DMS79 (cell line): Measurements from ENCODE around the gene DLG2.

Source experiments
- DNase-seq: peaks from one replicate; lab custom pipeline; 2025; lab: John Stamatoyannopoulos, UW

DLG2 gene

DNA sequence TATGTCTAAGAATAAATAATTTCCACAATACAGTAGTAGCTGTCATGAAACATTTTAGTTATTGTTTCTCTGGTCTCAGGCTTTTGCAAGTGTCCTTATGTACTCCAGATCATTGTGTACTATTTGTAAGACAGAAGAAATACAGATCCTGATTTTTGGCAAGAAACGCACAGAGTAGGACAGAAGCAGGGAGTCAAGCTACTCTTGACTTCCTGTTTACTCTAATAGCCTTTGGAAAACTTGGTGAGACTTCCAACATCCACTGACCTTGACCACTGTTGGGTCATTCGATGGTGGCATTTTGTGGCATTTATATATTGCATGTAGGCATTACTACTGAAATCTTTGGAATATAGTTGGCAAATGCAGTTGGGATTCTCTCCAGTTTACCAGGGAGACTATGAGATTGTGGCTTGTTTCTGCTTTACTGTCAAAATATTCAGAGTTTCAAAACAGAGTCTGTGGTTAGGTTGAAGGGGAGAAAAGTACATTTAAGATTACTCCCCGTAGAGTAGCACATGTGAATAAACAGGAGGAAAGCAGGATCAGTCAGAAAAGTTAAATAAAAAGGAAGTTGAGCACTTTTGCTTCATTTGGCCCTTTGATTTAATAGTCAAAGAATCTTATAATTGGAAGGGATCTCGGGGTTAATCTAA lies 1614.8 kb downstream of the DLG2 start:
- no peak for DNase-seq

DNA sequence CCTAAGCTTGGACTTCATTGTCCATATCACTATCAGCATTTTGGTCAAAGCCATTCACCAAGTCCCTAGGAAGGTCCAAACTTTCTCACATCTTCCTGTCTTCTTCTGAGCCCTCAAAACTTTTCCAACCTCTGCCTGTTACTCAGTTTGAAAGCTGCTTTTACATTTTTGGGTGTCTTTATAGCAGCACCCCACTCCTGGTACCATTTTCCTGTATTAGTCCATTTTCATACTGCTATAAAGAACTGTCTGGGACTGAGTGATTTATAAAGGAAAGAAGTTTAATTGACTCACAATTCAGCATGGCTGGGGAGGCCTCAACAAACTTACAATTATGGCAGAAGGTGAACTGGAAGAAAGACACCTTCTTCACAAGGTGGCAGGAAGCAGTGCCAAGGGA lies 1624.0 kb downstream of the DLG2 start:
- no peak for DNase-seq

- DNase-seq: no peak
These were observed 1628.2 kb downstream of the DLG2 start for GRCh38 chr11:83998921-83999320.

DNA sequence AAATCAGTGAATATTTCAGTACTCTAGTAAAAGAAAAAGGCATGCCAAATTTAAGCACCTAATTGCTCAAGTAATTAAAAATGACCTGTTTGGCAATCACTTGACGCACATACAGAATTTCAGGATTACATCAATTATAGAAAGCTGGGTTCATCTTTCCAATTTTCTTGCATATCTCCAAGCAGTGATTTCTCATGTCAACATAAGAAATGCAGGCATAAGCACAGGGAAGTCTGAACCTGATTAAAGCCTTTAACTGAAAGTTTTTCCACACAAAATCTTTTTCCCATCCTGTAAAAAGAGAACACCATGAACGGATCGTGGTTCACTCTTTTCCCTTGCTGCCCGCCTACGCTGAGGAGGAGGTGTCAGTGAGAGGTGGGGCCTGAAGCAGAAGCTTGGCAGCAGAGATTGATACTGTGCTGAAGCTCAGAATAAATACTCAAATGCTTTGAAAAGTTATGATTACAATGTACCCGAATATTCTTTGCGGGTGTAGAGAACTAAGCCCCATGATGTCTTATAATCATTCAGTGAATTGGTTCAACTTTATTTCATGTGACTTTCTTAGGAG lies 1636.9 kb downstream of the DLG2 start:
- no peak for DNase-seq

- no peak for DNase-seq
These were observed 1644.3 kb downstream of the DLG2 start for GRCh38 chr11:83982825-83983224.

GRCh38 chr11:83979593-83979992 lies 1647.6 kb downstream of the DLG2 start:
- no peak for DNase-seq

DNA sequence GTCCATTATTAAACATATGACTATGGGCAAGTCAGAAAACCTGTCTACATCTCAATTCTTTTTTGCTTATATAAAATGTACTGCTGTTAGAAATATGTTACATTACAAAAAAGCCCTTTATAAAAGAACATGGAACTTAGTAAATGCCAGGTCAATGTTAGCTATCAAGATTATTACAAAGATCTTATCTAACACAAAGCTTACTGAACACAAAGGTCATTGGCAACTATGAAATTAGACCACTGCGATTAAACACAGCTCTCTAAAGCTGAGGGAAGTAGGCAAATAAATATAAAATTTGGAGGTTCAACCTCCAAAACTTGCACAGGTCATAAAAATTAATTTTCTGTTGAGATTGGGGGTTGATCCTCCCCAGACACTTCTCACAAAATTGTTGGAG lies 1648.2 kb downstream of the DLG2 start:
- no peak for DNase-seq

DNA sequence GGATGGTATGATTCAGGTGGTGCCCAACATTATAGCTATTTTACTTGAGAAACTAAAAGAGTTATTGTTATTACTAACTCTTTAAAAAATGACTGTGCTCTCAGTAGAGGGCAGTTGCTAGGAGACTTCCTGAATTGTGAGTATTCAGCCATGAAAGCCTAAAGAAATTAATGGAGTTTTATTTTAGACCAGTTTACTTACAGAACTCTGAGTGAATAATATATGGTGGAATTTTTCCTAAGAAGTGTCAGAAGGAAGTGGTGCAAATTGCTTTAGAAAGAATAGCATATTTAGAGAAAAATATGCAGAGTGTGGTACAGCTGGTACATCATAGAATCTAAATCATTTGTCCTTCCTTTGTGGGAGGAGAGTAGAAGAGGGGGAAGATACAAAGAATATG lies 1651.1 kb downstream of the DLG2 start:
- DNase-seq: no peak

DNA sequence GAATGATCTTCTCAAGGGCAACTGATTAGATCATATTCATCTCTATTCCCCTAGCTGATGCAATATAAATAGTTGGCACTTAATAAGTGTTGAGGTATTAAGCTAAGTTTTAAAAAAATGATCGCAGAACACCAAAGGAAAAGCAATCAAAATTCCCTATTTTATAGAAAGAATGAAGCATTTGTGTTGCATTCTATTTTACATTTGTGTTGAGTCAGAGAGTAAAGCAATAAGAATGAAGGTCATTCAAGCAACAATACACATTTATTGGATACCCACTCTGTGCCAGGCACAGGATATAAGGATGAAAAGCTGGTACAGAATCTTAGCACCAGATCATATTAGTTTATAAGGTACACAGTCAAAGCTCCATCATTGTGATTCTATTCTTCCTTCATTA lies 1654.6 kb downstream of the DLG2 start:
- DNase-seq: no peak

GRCh38 chr11:83971063-83971462 lies 1656.1 kb downstream of the DLG2 start:
- DNase-seq: no peak

DNA sequence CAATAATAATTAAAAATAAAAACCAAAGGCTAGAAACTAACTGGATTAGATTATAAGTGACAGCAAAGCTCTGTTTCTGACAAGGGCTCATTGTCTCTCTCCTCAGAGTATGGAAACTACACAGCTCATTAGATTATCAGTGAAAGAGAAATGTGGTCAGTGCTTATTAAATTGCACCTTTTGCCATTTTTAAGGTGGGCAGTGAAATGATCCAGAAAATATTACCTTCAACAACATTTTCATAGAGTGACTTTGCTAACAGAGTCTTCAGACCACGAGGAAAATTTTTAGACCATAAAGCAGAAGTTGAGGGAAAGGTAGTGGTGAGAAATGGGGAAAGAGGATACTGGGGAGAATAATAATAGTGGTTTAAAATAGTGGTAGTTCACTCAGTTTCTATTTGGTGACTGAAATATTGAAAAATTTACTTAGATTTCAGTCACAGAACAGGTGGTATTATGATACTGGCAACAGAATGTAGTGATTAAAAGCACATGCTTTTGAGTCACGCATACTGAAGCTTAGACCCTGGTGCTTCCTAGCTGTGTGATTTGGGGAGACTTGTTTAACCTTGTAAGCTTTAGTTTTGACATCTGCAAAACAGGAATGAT lies 1657.0 kb downstream of the DLG2 start:
- no peak for DNase-seq

DNA sequence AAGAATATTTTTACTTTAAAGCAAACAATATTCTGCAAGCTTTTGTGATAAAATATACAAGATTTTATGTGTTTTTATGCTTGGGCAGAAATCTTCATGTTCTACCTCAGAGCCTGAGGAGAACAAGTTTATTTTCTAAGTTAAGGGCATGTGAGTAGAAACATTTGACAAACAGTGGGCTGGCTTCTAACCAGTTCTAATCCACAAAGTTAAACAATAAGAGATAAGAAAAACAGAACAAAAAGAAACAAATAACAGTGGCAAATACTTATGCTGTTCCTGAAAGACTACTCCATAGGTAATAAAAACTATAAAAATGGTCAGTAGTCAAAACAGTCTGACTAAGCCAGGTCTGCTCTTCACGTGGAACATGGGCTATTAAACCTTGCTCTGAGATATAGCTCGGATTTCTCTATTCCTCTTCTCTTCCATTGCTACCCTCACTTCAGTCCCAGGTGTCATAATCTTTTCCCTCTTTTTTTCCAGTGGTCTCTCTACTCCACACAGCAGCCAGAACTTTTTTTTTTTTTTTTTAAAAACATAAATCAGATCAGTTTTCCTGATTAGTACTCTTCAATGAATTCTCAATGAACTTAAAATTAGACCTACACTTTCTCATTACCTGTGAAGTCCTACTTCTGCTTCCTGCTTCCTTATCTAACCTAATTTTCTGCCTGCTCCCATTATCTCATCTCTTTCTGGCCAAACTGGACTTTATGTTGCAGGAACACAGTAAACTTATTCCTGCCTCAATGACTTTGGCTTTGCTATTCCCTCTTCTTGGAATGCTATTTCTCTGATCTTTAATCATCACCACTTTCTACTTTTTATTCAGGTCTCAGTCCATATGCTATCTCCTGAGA lies 1669.9 kb downstream of the DLG2 start:
- no peak for DNase-seq

DNA sequence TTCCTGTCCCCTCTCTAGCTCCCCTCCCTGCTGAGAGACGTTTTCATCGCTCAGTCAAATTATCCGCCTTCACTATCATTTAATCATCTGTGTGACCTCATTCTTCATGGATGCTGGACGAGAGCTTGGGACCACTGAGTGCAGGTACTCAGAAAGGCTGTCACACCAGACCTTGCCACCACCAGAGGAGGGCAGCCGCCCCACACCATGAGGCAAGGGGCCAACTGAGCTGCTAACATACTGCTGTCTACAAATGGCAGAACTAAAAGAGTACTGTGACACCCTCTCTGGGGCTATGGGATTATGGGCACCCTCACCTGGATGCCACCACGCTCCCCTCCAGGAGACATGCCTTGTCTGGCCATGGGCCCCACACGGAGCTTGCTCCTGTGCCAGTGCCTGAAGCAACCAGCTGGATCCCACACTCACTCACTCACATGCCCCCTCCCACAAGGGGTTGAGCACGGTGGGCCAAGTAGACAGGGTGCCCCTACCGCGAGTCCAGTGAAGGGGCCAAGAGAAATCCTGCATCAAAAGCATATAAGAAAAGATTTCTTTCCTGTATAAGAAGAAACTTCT lies 1670.9 kb downstream of the DLG2 start:
- no peak for DNase-seq

DNA sequence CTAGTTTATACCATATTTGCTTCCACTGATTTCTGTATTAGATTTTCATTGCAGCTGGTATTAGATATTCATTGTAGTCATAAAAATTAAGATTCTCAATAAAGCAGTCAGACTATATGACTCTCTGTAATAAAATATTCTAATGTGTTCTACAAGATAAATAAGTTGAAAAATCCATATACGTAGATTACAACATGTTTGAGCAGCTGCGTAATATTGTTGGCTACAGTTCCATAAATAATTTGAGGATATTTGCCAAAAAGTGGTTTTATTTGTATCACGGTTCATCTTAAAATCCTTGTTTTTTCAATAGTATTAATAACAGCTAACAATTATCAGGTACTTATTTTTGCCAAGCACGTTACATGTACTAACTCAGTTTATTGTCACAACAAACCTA lies 1672.4 kb downstream of the DLG2 start:
- DNase-seq: no peak

- no peak for DNase-seq
These were observed 1675.6 kb downstream of the DLG2 start for GRCh38 chr11:83951521-83951920.

- DNase-seq: no peak
These were observed 1678.9 kb downstream of the DLG2 start for GRCh38 chr11:83948200-83948599.

DNA sequence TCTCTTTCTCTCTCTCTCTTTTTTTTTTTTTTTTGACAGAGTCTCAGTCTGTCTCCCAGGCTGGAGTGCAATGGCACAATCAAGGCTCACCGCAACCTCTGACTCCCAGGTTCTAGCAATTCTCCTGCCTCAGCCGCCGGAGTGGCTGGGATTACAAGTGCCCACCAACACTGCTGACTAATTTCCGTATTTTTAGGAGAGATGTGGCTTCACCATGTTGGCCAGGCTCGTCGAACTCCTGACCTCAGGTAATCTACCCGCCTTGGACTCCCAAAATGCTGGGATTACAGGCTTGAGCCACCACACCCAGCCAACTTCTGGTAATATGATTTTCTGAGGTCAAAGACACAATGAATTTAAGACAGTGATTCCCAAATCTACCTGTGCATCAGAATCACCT lies 1681.2 kb downstream of the DLG2 start:
- no peak for DNase-seq

GRCh38 chr11:83941050-83941449 lies 1686.1 kb downstream of the DLG2 start:
- DNase-seq: no peak

DNA sequence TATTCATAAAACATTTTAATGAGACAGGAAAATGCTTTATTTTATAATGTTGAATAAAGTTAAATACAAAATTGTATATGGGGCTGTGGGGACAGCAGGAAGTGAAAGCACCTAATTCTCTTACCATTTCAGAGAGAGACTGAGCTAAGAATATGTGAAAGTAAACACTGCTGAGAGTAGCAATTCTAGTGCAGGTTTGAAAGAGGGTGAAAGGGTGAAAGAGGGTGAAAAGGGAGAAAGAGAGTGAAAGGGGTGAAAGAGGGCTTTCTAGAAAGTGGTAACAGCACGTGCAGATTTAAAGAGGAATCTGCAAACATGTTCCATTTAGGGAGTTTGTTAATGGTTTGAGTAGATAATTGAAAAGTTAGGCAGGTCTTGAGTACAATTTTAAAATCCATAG lies 1689.0 kb downstream of the DLG2 start:
- DNase-seq: no peak

DNA sequence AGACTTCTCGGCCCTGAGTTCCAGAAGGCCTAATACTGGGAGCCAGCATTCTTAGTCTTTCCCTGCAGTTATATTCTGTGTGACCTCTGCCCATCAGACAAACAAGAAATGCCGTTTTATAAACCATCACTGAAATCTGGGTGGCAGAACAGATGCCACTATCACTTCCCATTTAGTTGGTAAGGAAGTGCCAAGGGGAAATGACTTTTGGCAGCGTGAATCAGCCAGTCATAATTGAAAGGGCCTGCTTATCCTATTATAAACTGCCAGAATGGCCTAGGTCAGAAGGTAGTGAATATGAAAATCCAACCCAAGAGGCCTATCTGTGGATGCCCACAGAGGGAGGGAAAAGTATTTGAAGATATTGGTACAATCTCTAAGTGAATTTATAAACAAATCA lies 1694.1 kb downstream of the DLG2 start:
- DNase-seq: no peak

DNA sequence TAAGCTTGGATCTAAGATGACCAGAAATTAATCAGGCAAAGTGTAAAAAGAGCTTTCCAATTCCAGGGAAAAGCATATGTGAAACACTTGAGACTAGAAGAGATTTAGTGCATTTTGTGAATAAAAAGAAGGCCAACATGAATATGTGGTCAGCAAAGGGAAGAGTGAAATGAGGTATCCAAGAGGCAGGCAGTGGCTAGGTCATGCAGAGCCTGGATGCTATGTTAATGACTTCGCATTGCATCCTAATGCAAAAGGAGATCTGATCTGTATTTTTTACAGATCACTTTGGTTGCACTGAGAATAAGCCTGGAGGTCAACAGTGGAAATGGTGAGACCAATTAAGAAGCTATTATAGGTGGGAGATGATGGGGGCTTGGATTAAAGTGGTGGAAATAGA lies 1699.7 kb downstream of the DLG2 start:
- no peak for DNase-seq

DNA sequence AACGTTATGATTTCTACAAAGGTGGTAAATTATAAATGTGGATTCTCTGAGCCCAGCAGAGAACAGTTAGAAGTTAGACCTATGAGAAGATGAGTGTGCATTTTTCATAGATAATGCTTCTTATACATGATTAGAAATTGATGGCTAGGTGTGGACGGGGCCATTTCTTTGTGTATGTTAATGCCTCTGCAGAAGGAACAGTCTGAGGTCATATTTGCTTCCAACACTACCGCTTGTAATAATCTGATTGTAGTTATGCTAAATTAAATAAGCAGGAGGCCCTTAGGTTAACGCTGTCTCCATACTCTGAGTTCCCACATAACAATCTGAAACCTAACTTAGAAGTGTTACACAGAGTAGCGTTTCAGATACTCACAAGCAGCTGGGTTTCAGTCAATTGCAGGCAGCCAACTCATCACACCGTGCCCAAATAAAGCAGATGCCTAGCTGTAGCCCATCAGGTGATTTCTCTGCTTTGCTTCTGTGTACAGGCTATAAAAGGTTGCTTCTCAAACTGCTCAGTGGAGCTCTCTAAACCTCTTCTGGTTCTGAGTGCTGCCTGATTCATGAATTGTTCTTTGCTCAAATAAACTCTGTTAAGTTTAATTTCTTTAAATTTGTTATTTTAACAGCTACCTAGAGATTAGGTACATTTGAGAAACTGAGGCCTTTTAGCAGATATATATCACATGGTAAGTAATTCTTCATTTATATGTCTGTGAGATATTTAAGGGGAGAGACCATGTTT lies 1702.2 kb downstream of the DLG2 start:
- no peak for DNase-seq
